Urinary bladder (tissue), 4 donors: ENCODE measurements around the gene PPTC7. TPM values are rescaled to one million over a fixed set of nuclear protein-coding genes. Genes with fewer than 3 reads are reported as not detected.
"Not testable (repeated sequence)": the region's sequence is repeated elsewhere in the genome, so short reads cannot be mapped to it uniquely, and the experiment has no call there.

Source experiments
- DNase-seq: peaks from one replicate; pipeline ENCODE4 v3.0.0-alpha.2; 2015; ENCODE audit errors: extremely low spot score
- H3K27ac ChIP-seq: one replicate; pipeline ENCODE4 v1.5.1; 2013; ENCODE audit warnings: low read depth, mild to moderate bottlenecking, moderate library complexity
- H3K36me3 ChIP-seq: one replicate; pipeline ENCODE4 v1.6.1; 2013; ENCODE audit warnings: mild to moderate bottlenecking, moderate library complexity; ENCODE audit not compliant: insufficient read depth
- H3K4me1 ChIP-seq: one replicate; pipeline ENCODE4 v1.6.1; 2013; ENCODE audit warnings: mild to moderate bottlenecking, moderate library complexity; ENCODE audit not compliant: insufficient read depth
- H3K4me3 ChIP-seq: one replicate; pipeline ENCODE4 v1.5.1; 2013; ENCODE audit warnings: low read depth, low read length
- WGBS: extraction: QIAGEN DNeasy Blood & Tissue Kit; methylation state at CpG from one replicate; pipeline ENCODE4 v1.1.7; 2013; 5-methylcytosine and 5-hydroxymethylcytosine counted together
- polyA plus RNA-seq: library from polyadenylated mRNA; stranded (reverse); fragments of 200-250 nt; gene quantifications from one replicate; pipeline ENCODE4 v1.2.3, GENCODE V29; 2013
- total RNA-seq: library from RNA; depleted of rRNA; stranded (reverse); fragments of >200 nt; gene quantifications from one replicate; pipeline ENCODE4 v1.2.3, GENCODE V29; 2014
- donor health status: healthy with polysubstance abuse.
- donor health status: healthy.

The PPTC7 gene, protein sequence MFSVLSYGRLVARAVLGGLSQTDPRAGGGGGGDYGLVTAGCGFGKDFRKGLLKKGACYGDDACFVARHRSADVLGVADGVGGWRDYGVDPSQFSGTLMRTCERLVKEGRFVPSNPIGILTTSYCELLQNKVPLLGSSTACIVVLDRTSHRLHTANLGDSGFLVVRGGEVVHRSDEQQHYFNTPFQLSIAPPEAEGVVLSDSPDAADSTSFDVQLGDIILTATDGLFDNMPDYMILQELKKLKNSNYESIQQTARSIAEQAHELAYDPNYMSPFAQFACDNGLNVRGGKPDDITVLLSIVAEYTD
- total RNA-seq, result 15.0 TPM
- 20.8 TPM for polyA plus RNA-seq

- 2% methylated on average over 52 of the region's 52 CpGs for WGBS
- no peaks in the 10 kb centered on the region for H3K36me3 ChIP-seq
- H3K4me1 ChIP-seq, result peaks cover 2% of the 10 kb centered on the region
- H3K4me3 ChIP-seq, result peak within 1 kb of the TSS; percentile 96
- H3K27ac ChIP-seq, result peak within 1 kb of the TSS; percentile 88
- DNase-seq, result peak; percentile 92
Observed at GRCh38 chr12:110583137-110584059, at the start of gene PPTC7. PPTC7 (minus strand) TSS chr12:110583318; CDS start chr12:110583031, 287 bp downstream.

DNA sequence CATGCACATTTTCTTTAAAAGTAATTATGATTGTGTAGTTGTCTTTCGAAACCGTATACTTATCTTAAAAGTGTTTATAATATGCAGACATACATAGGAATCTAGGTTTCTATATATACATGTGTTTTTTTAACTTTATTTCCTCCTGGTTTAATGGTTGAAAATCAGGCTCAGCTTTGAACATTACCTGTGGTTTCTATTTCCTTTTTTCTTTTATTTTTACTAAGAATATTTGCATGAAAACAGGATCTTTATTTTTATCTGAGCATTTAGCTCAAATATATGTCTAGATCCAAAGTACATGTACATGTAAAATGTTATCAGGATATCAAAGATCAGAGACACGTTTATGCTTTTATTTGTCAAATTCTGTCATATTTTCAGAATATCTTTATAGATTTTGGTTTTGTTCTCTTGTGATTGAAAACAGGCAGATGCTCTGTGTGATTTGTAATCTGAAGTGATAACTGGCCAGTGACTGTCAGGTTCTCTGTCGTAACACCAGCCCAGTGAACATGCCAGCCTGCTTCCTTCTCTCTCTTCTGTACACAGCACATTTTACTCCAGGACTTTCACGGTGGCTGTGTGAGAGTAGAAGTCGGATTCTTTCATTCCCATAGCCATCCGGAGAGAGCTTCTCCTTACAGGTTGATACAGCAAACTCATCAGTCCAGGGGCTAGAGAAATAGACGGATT lies 44.5 kb upstream of the PPTC7 start:
- H3K36me3 ChIP-seq, result no peaks in the 10 kb centered on the region
- no peaks in the 10 kb centered on the region for H3K4me1 ChIP-seq
- H3K27ac ChIP-seq, result no peak overlapping the region
- no peak for DNase-seq
- no peak overlapping the region for H3K4me3 ChIP-seq
- 84% methylated on average over 8 of the region's 8 CpGs for WGBS

DNA sequence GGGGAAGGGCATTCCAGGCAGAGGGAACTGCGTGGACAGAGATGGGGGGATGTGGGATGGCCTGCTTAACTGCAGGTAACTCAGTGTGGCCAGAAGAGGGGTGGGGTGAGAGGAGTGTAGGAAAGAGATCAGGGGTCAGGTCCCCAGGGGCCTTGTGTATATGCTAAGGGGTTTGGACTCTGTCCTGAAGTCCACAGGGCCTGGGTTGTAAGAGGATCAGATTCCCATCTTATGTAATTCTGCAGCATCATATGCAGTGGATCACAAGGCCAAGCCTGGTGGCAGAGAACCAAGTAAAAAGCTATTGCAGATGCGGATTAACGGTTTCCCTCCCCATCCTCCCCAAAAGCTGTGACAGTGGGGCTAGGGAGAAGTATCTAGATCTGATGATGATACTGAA lies 39.5 kb upstream of the PPTC7 start:
- DNase-seq, result no peak
- Histone ChIP-seq H3K4me3 (no peak overlapping the region), H3K4me1 (no peaks in the 10 kb centered on the region), H3K36me3 (no peaks in the 10 kb centered on the region), H3K27ac (no peak overlapping the region)
- 88% methylated on average over 3 of the region's 3 CpGs for WGBS

- Histone ChIP-seq H3K4me1 (no peaks in the 10 kb centered on the region), H3K4me3 (no peak overlapping the region), H3K27ac (no peak overlapping the region), H3K36me3 (no peaks in the 10 kb centered on the region)
- WGBS, result 82% methylated on average over 4 of the region's 4 CpGs
- no peak for DNase-seq
Observed at GRCh38 chr12:110619534-110619953, 36.4 kb upstream of the PPTC7 start.

DNA sequence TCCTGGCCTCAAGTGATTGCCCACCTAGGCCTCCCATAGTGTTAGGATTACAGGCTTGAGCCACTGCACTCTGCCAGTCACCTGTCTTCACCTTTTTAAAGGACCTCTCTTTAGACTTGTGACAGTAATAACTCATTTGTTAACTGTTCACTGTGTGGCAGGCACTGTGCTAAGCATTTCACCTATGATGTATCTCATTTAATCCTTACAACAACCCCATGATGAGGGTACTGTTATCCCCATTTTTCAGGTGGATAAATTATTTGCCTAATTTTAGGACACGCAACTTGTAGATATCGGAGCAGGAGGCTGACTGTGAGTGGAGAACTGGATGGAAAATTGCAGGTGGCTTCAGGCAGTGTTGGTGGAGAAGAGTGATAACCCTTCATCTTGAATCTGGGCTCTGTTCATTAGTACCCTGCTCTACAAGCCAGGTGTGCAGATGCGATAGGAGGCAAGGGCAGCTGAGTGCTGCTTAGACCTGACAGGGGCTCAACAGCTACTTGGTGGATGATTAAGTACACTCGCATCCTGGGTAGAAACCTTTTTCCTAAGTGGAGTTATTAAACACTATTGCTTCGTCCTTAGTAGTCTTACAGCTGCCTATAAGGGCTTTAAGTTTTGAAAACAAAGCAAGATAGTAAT lies 33.5 kb upstream of the PPTC7 start:
- Histone ChIP-seq H3K27ac (no peak overlapping the region), H3K4me1 (no peaks in the 10 kb centered on the region), H3K4me3 (no peak overlapping the region), H3K36me3 (no peaks in the 10 kb centered on the region)
- 84% methylated on average over 5 of the region's 5 CpGs for WGBS
- DNase-seq, result no peak

- H3K27ac ChIP-seq, result no peak overlapping the region
- no peak overlapping the region for H3K4me3 ChIP-seq
- H3K4me1 ChIP-seq, result no peaks in the 10 kb centered on the region
- no peaks in the 10 kb centered on the region for H3K36me3 ChIP-seq
- no peak for DNase-seq
- 91% methylated on average over 8 of the region's 8 CpGs for WGBS
Observed at GRCh38 chr12:110615171-110615570, 32.1 kb upstream of the PPTC7 start.

- H3K4me3 ChIP-seq, result peak within 1 kb of the TSS; percentile 62
- peak within 1 kb of the TSS; percentile 40 for H3K27ac ChIP-seq
- no peaks in the 10 kb centered on the region for H3K4me1 ChIP-seq
- WGBS, result 1% methylated on average over 60 of the region's 60 CpGs
- DNase-seq, result peak; percentile 86
- no peaks in the 10 kb centered on the region for H3K36me3 ChIP-seq
Observed at GRCh38 chr12:110613771-110614684, 30.9 kb upstream of the PPTC7 start, which contains the start of gene TCTN1. TCTN1 (plus strand) TSS chr12:110614129; CDS start chr12:110614183, 54 bp downstream.

DNA sequence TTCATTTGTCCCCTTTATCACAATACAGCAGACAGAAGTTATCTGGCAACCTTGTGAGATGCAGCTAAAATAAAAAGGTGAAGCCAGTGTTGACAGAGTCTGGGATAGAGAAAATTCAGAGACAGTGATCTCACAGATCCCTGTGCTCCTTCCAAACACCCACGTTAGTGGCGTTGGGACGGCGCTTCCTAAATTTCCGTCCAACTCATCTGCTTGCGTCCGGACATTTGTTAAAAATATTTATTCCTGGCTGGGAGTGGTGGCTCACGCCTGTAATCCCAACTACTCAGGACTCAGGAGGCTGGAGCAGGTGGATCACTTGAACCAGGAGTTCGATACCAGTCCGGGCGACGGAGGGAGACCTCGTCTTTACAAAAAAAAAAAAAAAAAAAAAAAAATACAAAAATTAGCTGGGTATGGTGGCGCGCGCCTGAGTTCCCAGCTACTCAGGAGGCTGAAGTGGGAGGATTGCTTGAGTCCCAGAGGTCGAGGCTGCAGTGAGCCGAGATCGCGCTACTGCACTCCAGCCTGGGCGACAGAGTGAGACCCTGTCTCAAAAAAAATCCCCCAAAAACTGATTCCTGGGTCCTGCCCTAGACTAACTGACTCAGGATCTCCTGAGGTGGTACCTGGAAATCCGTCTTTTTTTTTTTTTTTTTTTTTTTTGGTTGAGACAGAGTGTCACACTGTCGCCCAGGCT lies 30.1 kb upstream of the PPTC7 start:
- H3K4me1 ChIP-seq, result no peaks in the 10 kb centered on the region
- no peaks in the 10 kb centered on the region for H3K36me3 ChIP-seq
- DNase-seq, result no peak
- no peak overlapping the region for H3K27ac ChIP-seq
- WGBS, result 77% methylated on average over 23 of the region's 23 CpGs
- peak overlapping the region; percentile 62 for H3K4me3 ChIP-seq

DNA sequence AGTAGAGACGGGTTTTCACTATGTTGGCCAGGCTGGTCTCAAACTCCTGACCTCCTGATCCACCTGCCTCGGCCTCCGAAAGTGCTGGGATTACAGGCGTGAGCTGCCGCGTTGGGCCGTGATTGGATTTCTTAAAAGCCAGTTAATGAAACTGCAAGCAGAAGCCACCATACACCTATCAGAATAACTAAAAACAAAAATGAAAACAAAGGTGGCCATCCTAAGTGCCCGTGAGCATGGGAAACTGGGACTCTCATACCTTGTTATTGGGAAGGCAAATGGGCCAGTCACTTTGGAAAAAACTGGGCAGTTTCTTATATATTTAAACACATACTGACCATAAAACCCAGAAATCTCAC lies 23.1 kb upstream of the PPTC7 start:
- 91% methylated on average over 8 of the region's 8 CpGs for WGBS
- no peak overlapping the region for H3K27ac ChIP-seq
- H3K4me1 ChIP-seq, result no peaks in the 10 kb centered on the region
- no peaks in the 10 kb centered on the region for H3K36me3 ChIP-seq
- no peak overlapping the region for H3K4me3 ChIP-seq
- no peak for DNase-seq

- not testable (repeated sequence) for H3K4me1 ChIP-seq, H3K27ac ChIP-seq, DNase-seq, H3K36me3 ChIP-seq, H3K4me3 ChIP-seq
- 60% methylated on average over 14 of the region's 14 CpGs for WGBS
Observed at GRCh38 chr12:110602085-110602814, 19.1 kb upstream of the PPTC7 start.

DNA sequence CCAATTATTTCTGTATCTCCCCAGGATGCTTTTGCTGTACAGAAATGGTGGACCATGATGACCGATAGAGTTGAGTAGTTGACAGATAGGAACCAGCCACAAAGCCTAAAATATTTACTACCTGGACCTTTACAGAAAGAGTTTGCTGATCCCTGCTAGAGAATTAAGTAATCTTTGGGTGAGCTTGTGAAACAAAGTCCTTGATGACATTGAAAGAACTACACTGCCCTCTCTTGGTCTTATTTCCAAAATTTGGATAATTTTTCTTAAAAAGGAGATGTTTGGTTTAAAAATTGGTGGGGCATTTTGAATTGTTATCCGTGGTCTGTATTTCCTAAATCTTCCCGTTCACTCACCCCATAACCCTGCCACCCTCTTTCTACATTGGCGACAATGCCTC lies 17.1 kb upstream of the PPTC7 start:
- Histone ChIP-seq H3K36me3 (no peaks in the 10 kb centered on the region), H3K4me3 (no peak overlapping the region), H3K4me1 (no peaks in the 10 kb centered on the region), H3K27ac (no peak overlapping the region)
- DNase-seq, result no peak
- whole genome bisulfite sequencing, result 34% methylated on average over 4 of the region's 4 CpGs
